Globus pallidus (tissue), 1 donor: Measurements from ENCODE around the gene GXYLT2.
"Not testable (repeated sequence)": the region's sequence is repeated elsewhere in the genome, so short reads cannot be mapped to it uniquely, and the experiment has no call there.

Experiments used
- DNase-seq: peaks from one replicate; pipeline ENCODE4 v3.0.0-alpha.2; 2015; ENCODE audit warnings: low spot score

GXYLT2 gene

GRCh38 chr3:72892870-72893269 is 5.0 kb downstream of the GXYLT2 start:
- DNase-seq, result no peak

- no peak for DNase-seq
These were observed 7.2 kb downstream of the GXYLT2 start for GRCh38 chr3:72894976-72895552.

GRCh38 chr3:72896996-72897757 is 9.3 kb downstream of the GXYLT2 start:
- no peak for DNase-seq

GRCh38 chr3:72897758-72898007 is 9.8 kb downstream of the GXYLT2 start:
- DNase-seq, result no peak

- no peak for DNase-seq
These were observed 11.5 kb downstream of the GXYLT2 start for GRCh38 chr3:72899349-72899765.

- no peak for DNase-seq
These were observed 12.2 kb downstream of the GXYLT2 start for GRCh38 chr3:72900048-72900447.

- no peak for DNase-seq
These were observed 14.0 kb downstream of the GXYLT2 start for GRCh38 chr3:72901840-72902239.

GRCh38 chr3:72903004-72903403 is 15.2 kb downstream of the GXYLT2 start:
- no peak for DNase-seq

GRCh38 chr3:72904163-72904562 is 16.3 kb downstream of the GXYLT2 start:
- DNase-seq, result no peak

GRCh38 chr3:72906154-72906553 is 18.3 kb downstream of the GXYLT2 start:
- DNase-seq, result no peak

- peak; percentile 42 for DNase-seq
These were observed 19.4 kb downstream of the GXYLT2 start for GRCh38 chr3:72907131-72907711.

GRCh38 chr3:72907731-72908620 is 20.1 kb downstream of the GXYLT2 start:
- DNase-seq, result no peak

- no peak for DNase-seq
These were observed 21.7 kb downstream of the GXYLT2 start for GRCh38 chr3:72909591-72909990.

GRCh38 chr3:72912532-72912931 is 24.7 kb downstream of the GXYLT2 start:
- DNase-seq, result no peak

GRCh38 chr3:72914383-72914782 is 26.5 kb downstream of the GXYLT2 start:
- DNase-seq, result no peak

- DNase-seq, result no peak
These were observed 28.4 kb downstream of the GXYLT2 start for GRCh38 chr3:72916250-72916649.

- DNase-seq, result no peak
These were observed 31.7 kb downstream of the GXYLT2 start for GRCh38 chr3:72919520-72919919.

GRCh38 chr3:72924055-72924454 is 36.2 kb downstream of the GXYLT2 start:
- no peak for DNase-seq

GRCh38 chr3:72928781-72929735 is 41.2 kb downstream of the GXYLT2 start:
- not testable (repeated sequence) for DNase-seq

GRCh38 chr3:72930754-72931153 is 42.9 kb downstream of the GXYLT2 start:
- no peak for DNase-seq

- no peak for DNase-seq
These were observed 44.6 kb downstream of the GXYLT2 start for GRCh38 chr3:72932416-72932815.
